Stomach smooth muscle (tissue), 2 donors: ENCODE measurements around the gene WFIKKN1.
"Not testable (repeated sequence)": the region's sequence is repeated elsewhere in the genome, so short reads cannot be mapped to it uniquely, and the experiment has no call there.

ENCODE experiments used
- H3K27ac ChIP-seq: one replicate; pipeline ENCODE4 v1.7.0; 2013; ENCODE audit warnings: mild to moderate bottlenecking, low read length, inconsistent platforms
- H3K27me3 ChIP-seq, 2 donors: one replicate each; pipeline ENCODE4 v1.7.0; 2013; ENCODE audit warnings: low read length in 2 of 2; ENCODE audit not compliant: insufficient read depth in 2 of 2, control insufficient read depth in 1 of 2
- H3K36me3 ChIP-seq, 2 donors: one replicate each; pipeline ENCODE4 v1.7.0; 2013; ENCODE audit warnings: low read length in 2 of 2; ENCODE audit not compliant: control insufficient read depth in 2 of 2, insufficient read depth in 2 of 2
- H3K4me1 ChIP-seq: one replicate; pipeline ENCODE4 v1.7.0; 2013; ENCODE audit warnings: low read length; ENCODE audit not compliant: control insufficient read depth, insufficient read depth
- H3K4me3 ChIP-seq, 2 donors: one replicate each; pipeline ENCODE4 v1.7.0; 2013; ENCODE audit warnings: low read length in 2 of 2
- H3K9ac ChIP-seq, 2 donors: one replicate each; pipeline ENCODE4 v1.7.0; 2013; ENCODE audit warnings: low read length in 2 of 2, mild to moderate bottlenecking in 1 of 2
- H3K9me3 ChIP-seq, 2 donors: one replicate each; pipeline ENCODE4 v1.7.0; 2013; ENCODE audit warnings: low read length in 2 of 2; ENCODE audit not compliant: control insufficient read depth in 2 of 2
- donor health status: healthy.
- donor health status: Pancreatic carcinoma.

Gene WFIKKN1

DNA sequence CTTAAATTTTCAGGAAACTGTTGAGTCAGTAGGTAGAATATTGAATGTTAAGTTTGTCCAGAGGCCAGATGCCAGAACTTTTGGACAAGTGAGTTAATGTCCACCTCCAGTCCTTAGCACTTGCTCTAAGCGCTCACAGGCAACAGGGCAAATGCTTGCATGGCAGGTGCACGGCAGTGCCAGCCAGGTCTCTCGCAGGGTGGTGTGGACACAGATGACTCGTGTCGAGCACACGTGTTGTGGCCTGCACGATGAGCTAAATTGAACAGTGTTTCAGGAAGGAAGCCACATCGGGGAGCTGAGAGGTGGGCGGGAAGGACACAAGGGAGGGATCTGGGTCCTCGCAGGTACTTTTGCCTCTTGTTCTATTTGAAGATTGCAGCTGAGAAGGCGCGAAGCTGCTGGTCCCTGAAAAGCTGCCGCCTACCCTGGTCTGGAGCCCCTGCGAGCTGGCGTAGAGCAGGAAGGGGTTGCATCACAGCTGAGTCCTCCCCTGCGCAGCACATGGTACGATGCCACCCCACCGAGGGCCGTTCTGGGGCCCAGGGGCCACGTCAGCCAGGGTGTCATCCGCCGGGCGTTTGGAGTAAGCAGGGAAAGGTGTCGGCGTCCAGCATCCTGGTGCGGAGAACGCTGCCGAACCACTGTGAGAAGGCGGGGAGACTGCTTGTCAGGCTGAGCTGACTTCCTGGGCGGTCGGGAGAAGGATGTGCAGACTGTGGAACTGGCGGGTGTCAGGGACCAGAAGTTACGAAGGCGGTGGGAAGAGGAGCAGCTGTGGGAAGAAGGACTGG is 34.6 kb upstream of the WFIKKN1 start:
- Histone ChIP-seq H3K27ac (no peak overlapping the region), H3K4me1 (peaks cover 16% of the 10 kb centered on the region)

DNA sequence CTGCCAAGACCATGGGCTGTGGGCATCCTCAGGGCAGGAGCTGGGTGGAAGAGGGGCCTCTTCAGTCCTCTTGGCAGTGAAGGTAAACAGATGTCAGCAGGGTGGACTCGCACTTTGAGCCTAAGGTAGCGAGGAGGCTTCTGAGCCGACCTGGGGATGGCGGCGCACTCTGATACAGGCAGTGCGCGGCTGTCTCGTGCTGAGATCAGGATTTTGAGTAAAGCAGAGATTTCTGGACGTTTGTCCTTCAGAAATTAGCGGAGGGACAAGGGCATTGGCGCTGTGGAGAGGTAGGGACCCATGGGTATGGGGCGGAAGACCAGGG is 34.1 kb upstream of the WFIKKN1 start:
- Histone ChIP-seq H3K27ac (no peak overlapping the region), H3K27me3 (no peaks in the 10 kb centered on the region), H3K36me3 (peaks cover 6 to 13% of the 10 kb centered on the region in 2 donors), H3K4me1 (peaks cover 12% of the 10 kb centered on the region), H3K9ac (no peak overlapping the region), H3K9me3 (no peaks in the 10 kb centered on the region), H3K4me3 (no peak overlapping the region)

More for the DNA sequence above, 34.6 kb upstream of the WFIKKN1 start:
- peaks cover 4 to 13% of the 10 kb centered on the region in 2 donors for H3K36me3 ChIP-seq
- H3K4me3 ChIP-seq = no peak overlapping the region
- no peak overlapping the region for H3K9ac ChIP-seq
- no peaks in the 10 kb centered on the region for H3K27me3 ChIP-seq
- no peaks in the 10 kb centered on the region for H3K9me3 ChIP-seq

- peaks cover 6 to 13% of the 10 kb centered on the region in 2 donors for H3K36me3 ChIP-seq
- not testable (repeated sequence) for H3K9ac ChIP-seq, H3K27me3 ChIP-seq, H3K9me3 ChIP-seq, H3K27ac ChIP-seq, H3K4me3 ChIP-seq, H3K4me1 ChIP-seq
Measured at GRCh38 chr16:597655-598054, 33.1 kb upstream of the WFIKKN1 start.

DNA sequence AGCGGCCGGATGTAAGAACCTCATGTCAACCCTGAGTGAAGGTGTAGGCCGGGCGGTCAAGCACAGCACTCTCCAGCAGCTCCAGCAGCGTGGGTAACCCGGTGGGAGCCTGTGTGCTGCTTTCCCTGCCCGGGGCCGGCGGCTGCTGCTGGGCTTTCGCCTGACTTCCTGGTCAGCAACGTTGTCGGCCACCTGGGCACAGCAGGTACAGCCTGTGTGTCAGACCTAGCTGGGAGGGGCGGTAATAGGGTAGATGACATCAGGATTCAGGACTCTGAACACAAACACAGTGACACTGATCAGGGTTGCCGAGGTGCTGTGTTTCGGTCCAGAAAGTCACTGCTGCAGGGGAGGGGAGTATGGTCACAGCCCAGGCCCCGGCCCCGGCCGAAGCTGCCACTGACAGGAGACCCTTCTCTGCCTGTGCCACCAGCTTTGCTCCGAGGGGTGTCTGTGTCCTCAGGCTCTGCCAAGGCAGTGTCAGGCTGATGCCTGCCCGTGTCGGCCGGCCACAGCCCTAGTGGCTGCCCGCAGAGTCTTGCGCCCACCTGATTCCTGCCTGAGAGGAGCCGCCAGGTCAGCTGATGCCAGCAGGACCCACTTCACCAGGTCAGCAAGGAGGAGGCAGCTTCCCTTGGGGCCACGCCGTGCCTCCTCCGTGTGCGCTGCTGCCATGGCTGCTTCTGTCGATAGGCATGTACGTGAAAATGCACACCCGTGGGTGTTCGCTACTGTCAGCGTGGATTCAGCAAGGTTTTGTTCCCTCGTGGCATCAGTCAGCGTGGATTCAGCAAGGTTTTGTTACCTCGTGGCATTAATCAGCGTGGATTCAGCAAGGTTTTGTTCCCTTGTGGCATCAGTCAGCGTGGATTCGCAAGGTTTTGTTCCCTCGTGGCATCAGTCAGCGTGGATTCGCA is 31.7 kb upstream of the WFIKKN1 start:
- Histone ChIP-seq H3K4me3 (no peak overlapping the region), H3K9ac (no peak overlapping the region), H3K27ac (no peak overlapping the region), H3K9me3 (no peaks in the 10 kb centered on the region), H3K4me1 (no peaks in the 10 kb centered on the region), H3K36me3 (peaks cover 6 to 8% of the 10 kb centered on the region in 2 donors), H3K27me3 (no peaks in the 10 kb centered on the region)

DNA sequence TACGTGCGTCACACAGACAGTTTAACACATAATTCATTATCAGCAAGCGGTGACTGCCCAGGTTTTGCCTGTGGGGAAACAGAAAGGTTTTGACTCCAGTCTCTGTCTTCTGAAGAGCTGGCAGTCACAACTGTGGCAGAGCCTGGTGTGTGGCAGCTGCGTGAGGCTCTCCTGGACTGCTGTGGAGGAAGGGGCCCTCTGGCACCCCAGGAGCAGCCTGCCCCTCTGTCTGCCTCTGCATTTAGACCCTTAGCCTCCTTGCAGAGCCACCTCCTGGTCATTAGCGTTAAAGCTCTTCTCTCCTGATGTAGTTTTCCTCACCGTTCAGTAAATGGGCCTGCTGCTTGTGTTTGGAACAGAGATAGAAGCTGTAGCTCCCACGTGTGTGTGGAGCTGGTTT is 30.0 kb upstream of the WFIKKN1 start:
- Histone ChIP-seq H3K9me3 (no peaks in the 10 kb centered on the region), H3K4me1 (no peaks in the 10 kb centered on the region), H3K27ac (no peak overlapping the region), H3K9ac (no peak overlapping the region), H3K36me3 (peaks cover 6 to 10% of the 10 kb centered on the region in 2 donors), H3K27me3 (no peaks in the 10 kb centered on the region), H3K4me3 (no peak overlapping the region)

GRCh38 chr16:603933-604332 is 26.9 kb upstream of the WFIKKN1 start:
- Histone ChIP-seq H3K4me3 (no peak overlapping the region), H3K27me3 (no peaks in the 10 kb centered on the region), H3K9me3 (no peaks in the 10 kb centered on the region), H3K9ac (no peak overlapping the region), H3K27ac (no peak overlapping the region), H3K4me1 (no peaks in the 10 kb centered on the region), H3K36me3 (peaks cover 6 to 11% of the 10 kb centered on the region in 2 donors)

GRCh38 chr16:606656-607307 is 24.0 kb upstream of the WFIKKN1 start:
- Histone ChIP-seq H3K4me3 (no peak overlapping the region), H3K9ac (no peak overlapping the region), H3K27me3 (no peaks in the 10 kb centered on the region), H3K9me3 (no peaks in the 10 kb centered on the region), H3K36me3 (peaks cover 0 to 4% of the 10 kb centered on the region in 2 donors), H3K4me1 (peaks cover 8% of the 10 kb centered on the region), H3K27ac (no peak overlapping the region)

DNA sequence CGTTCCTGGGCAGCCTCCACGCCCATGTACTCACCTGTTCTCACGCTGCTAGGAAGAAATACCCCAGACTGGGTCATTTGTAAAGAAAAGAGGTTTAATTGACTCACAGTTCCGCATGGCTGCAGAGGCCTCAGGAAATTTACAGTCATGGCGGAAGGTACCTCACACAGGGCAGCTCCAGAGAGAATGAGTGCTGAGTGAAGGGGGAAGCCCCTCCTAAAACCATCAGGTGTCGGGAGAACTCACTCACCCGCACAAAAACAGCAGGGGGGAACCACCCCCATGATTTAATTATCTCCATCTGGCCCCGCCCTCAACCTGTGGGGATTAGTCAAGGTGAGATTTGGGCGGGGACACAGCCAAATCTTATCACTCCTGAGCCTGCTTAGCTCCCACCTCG is 22.8 kb upstream of the WFIKKN1 start:
- Histone ChIP-seq H3K9ac (no peak overlapping the region), H3K36me3 (peaks cover 0 to 4% of the 10 kb centered on the region in 2 donors), H3K9me3 (no peaks in the 10 kb centered on the region), H3K27ac (no peak overlapping the region), H3K4me3 (no peak overlapping the region), H3K27me3 (no peaks in the 10 kb centered on the region), H3K4me1 (peaks cover 8% of the 10 kb centered on the region)

DNA sequence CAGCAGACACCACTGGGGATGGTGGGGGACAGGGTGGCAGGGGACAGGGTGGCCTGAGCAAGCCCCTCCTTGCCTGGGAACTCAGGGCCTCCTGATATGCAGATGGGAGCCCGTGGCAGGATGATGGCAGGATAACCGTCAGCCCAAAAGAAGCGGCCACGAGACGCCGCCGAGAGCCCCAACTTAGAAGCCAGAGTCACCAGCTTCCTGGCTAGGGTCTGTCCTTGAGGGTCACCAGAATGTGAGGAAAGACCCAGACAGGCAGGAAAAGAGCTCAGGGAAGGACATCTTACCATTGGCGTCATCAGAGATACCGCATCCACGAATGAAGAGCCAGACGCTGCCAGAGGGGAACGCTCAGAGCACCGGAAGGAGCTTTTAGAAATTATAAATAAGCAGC is 21.5 kb upstream of the WFIKKN1 start:
- Histone ChIP-seq H3K27me3 (no peaks in the 10 kb centered on the region), H3K9ac (no peak overlapping the region), H3K9me3 (no peaks in the 10 kb centered on the region), H3K36me3 (peaks cover 0 to 4% of the 10 kb centered on the region in 2 donors), H3K27ac (no peak overlapping the region), H3K4me1 (peaks cover 8% of the 10 kb centered on the region), H3K4me3 (no peak overlapping the region)

DNA sequence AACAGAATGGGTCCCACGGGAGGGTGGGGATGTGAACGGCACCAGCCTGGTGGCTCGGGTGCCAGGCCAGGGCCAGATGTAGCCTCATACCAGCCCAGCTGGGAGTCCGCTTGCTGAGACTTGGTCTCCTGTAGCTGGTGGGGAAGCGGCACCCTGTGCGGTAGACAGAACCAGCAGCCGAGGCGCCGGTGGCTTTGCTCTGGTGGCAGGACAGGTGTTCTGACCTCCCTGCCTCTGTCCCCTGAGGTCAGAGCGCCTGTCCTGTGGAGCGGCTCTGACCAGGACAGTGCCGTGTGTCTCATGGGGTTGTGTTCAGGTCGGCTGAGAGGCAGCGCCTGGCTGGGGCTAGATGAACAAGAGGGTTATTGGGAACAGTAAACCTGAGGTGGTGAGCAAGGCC is 20.8 kb upstream of the WFIKKN1 start:
- Histone ChIP-seq H3K36me3 (peaks cover 0 to 7% of the 10 kb centered on the region in 2 donors), H3K4me1 (peaks cover 8% of the 10 kb centered on the region), H3K4me3 (no peak overlapping the region), H3K9me3 (no peaks in the 10 kb centered on the region), H3K27me3 (no peaks in the 10 kb centered on the region), H3K27ac (no peak overlapping the region), H3K9ac (no peak overlapping the region)
